Omental fat pad (tissue), 4 donors: ENCODE results near the gene PDILT. TPM values are rescaled to one million over a fixed set of nuclear protein-coding genes. Genes with fewer than 3 reads are reported as not detected.

Experiments
- ATAC-seq: fragments of 150-250 bp; one replicate; pipeline ENCODE4 v1.9.1; 2016; ENCODE audit warnings: mild to moderate bottlenecking, moderate library complexity; ENCODE audit not compliant: low FRiP score
- DNase-seq: peaks from one replicate; pipeline ENCODE4 v3.0.0-alpha.2; 2019; ENCODE audit warnings: low spot score
- total RNA-seq, 4 donors: library from RNA; depleted of rRNA; stranded (reverse); fragments of >200 nt; gene quantifications; one replicate each; pipeline ENCODE4 v1.1.0, GENCODE V29; 2016
- TF ChIP-seq, protein P1 (sequence below), 3 donors: fragments of 450-650 bp; IDR thresholded peaks; one replicate each; pipeline ENCODE4 v1.5.1; 2016 to 2017; ENCODE audit warnings: antibody characterized with exemption in 3 of 3, mild to moderate bottlenecking in 3 of 3, moderate library complexity in 2 of 3

The PDILT gene
- total RNA-seq, 4 donors from 2014 or later, result not detected

GRCh38 chr16:20332411-20332810 lies 72.1 kb downstream of the PDILT start:
- no peak for ATAC-seq
- TF ChIP-seq, protein P1, sequence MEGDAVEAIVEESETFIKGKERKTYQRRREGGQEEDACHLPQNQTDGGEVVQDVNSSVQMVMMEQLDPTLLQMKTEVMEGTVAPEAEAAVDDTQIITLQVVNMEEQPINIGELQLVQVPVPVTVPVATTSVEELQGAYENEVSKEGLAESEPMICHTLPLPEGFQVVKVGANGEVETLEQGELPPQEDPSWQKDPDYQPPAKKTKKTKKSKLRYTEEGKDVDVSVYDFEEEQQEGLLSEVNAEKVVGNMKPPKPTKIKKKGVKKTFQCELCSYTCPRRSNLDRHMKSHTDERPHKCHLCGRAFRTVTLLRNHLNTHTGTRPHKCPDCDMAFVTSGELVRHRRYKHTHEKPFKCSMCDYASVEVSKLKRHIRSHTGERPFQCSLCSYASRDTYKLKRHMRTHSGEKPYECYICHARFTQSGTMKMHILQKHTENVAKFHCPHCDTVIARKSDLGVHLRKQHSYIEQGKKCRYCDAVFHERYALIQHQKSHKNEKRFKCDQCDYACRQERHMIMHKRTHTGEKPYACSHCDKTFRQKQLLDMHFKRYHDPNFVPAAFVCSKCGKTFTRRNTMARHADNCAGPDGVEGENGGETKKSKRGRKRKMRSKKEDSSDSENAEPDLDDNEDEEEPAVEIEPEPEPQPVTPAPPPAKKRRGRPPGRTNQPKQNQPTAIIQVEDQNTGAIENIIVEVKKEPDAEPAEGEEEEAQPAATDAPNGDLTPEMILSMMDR (IDR thresholded peaks at IDR 0.05), result no peak

DNA sequence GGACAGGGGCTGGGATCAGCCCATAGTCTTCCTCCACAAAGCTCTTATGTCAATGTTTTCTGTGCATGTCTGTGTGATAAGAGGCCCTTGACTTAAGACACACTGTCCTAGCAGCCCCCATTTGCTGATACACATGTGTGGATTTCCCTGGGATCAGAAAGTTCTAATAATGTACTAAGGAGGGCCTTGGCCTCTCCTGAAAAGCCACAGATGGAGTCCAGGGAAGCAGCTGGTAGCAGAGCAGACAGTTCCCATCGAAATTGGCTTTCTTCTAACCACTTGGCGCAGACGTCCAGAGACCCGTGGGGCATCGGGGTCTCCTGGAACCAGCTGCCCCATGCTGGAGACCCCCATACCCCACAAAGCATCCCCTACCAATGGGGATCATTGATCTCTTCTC lies 72.9 kb downstream of the PDILT start:
- TF ChIP-seq, protein P1 (IDR thresholded peaks at IDR 0.05), result no peak
- ATAC-seq (no peak), DNase-seq (no peak)

More at GRCh38 chr16:20332411-20332810, 72.1 kb downstream of the PDILT start:
- no peak for DNase-seq

DNA sequence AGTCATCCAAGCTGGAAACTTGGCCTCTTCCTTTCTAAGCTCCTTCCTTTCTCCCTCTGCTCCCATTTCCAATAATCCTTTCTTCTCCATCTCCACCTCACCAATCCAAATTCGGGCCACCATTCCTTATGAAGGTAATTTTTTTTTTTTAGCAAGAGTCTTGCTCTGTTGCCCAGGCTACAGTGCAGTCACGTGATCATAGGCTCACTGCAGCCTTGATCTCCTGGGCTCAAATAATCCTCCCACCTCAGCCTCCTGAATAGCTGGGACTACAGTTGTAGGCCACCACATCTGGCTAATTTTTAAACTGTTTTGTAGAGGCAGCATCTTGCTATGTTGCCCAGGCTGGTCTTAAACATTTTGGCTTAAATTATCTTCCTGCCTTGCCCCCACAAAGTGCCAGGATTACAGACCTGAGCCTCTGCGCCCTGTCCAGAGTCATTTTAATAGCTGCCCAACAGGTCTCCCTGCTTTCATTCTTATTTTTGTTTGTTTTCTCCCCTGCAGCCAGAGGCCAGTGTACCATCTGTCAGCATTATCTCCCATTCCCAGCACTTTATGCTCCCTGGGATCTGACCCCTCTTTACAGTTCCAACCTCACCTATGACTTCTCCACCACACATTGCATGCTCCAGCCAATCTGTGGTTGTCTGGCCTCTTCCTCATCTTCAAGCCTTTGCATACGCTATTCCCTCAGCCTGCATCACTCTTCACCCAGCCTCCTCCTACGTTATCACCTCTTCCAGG lies 75.0 kb downstream of the PDILT start:
- DNase-seq (no peak), ATAC-seq (no peak)
- TF ChIP-seq, protein P1 (IDR thresholded peaks at IDR 0.05), result no peak

DNA sequence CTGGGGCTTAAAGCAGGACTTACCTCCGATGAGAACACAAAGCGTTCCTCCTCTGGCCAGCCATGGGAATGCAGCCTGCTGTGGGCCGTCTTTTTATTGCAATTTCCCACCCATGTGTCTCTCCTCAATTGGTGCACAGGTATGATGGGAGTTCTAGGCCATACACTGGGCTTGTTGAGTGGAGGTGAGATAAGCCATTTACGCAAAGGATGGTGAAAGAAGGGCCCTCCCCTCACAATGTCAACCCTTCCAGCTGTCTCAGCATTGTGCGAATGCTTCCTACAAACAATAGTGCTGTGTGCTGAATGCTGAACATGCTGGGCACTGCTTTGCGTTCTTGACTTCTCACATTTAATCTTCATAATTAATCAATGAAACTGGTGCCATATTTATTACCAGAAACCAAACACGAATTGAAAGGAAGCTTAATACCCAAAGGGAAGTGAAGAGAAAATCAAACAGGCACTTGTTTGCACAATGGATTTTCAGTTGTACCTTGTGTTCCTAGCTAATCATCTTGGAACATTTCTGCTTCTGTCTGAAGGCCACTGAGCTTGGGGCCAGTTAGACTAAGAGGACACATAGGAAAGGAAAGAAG lies 77.0 kb downstream of the PDILT start, which contains the start of gene GP2:
TSS of gene GP2 (minus strand) at position 70 of the 598 bp plus-strand sequence. CDS start 1,082 bp downstream, outside the sequence.
- TF ChIP-seq, protein P1 (IDR thresholded peaks at IDR 0.05), result no peak
- ATAC-seq (no peak), DNase-seq (no peak)

- TF ChIP-seq, protein P1 (IDR thresholded peaks at IDR 0.05), result no peak
- ATAC-seq, result no peak
- no peak for DNase-seq
These were observed 78.2 kb downstream of the PDILT start for GRCh38 chr16:20326321-20326720.

DNA sequence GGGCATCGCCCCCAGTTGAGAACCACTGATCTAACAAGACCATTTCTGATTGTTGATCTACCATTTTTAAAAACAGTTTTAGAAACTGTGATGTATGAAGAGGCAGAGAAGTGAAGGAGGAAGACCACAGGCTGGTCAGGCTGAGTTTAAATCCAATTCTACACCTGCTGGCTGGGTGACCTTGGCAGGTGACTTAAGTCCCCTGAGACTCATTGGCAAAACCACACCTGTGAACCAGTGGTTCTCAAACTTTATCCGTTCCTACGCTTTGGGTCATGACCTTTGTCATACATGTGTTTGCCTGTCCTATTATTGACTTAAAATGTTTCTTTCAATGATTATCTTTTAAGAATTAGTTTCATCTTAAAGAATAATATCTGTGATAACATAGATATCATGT lies 79.5 kb downstream of the PDILT start:
- no peak for DNase-seq
- no peak for ATAC-seq
- TF ChIP-seq, protein P1 (IDR thresholded peaks at IDR 0.05), result no peak
